T1000 (cell line): ENCODE measurements around the gene DNM2.
"Not testable (repeated sequence)": the region's sequence is repeated elsewhere in the genome, so short reads cannot be mapped to it uniquely, and the experiment has no call there.

ENCODE experiments used
- DNase-seq: peaks from one replicate; lab custom pipeline; 2025; ENCODE audit warnings: mixed read lengths; lab: John Stamatoyannopoulos, UW

Gene DNM2

DNA sequence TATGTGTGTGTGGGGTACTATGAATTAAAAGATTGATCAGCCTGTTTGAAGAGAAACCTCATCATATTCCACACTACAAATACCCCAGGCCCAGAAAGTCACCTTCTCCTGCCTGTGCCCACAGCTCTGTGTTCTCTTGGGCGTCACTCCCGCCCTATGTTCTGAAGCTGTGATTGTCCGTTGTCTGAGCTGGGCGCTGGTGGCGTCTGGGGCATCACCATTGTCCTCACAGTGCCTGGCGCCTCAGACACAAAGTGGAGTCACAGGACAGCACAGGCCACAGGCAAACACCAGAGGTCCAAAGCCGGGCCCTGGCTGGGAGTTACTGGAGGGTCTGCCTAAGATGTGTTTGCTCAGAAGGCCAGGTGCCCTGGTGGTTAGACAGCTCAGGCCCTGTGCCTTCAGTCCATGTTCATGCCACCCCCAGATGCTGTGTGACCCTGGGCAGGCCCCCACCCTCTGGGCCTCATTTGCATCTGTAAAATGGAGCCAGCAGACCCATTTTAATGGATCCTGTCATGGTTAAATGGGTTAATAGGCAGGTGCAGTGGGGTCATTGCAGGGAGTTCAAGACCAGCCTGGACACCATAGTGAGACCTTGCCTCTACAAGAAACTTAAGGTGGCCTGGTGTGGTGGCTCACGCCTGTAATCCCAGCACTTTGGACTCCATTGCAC lies 34.5 kb downstream of the DNM2 start:
- no peak for DNase-seq

GRCh38 chr19:10752913-10753704 lies 35.2 kb downstream of the DNM2 start:
- no peak for DNase-seq

GRCh38 chr19:10756371-10756770 lies 38.5 kb downstream of the DNM2 start:
- DNase-seq = no peak

DNA sequence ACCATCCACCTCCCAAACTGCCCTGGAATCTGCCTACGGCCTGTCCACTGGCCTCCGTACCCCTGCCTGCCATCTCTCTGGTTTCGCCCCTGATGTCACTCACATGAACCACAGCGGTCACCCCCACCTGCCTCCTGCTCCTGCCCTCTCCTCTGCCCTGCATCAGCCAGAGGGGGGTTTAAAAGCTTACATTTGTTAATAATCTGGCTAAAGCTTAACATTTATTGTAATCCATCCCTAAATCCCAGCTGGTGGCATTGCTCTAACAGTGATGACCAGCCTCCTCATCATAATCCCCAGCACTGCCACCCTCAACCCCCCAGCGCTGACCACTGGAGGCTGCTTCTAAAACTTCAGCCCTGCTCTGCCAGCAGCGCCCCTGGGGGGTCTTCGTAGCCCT lies 38.9 kb downstream of the DNM2 start:
- DNase-seq = no peak

GRCh38 chr19:10758050-10758449 lies 40.2 kb downstream of the DNM2 start:
- not testable (repeated sequence) for DNase-seq

DNA sequence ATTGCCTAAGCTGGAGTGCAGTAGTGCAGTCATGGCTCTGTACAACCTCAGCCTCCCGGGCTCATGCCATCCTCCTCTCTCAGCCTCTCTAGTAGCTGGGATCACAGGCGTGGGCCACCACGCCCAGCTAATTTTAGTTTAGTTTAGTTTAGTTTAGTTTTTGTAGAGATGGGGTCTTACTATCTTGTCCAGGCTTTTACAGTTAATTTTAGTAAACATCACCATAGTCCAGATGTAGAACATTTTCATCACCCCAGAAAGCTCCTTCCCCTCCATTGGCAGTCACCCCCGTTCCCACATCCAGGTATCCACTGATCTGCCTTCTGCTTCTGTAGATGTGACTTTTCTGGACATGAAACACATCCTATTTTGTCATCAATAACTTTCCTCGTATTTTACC lies 41.1 kb downstream of the DNM2 start:
- DNase-seq = no peak

- DNase-seq = no peak
Measured at GRCh38 chr19:10760273-10760944, 42.5 kb downstream of the DNM2 start.

DNA sequence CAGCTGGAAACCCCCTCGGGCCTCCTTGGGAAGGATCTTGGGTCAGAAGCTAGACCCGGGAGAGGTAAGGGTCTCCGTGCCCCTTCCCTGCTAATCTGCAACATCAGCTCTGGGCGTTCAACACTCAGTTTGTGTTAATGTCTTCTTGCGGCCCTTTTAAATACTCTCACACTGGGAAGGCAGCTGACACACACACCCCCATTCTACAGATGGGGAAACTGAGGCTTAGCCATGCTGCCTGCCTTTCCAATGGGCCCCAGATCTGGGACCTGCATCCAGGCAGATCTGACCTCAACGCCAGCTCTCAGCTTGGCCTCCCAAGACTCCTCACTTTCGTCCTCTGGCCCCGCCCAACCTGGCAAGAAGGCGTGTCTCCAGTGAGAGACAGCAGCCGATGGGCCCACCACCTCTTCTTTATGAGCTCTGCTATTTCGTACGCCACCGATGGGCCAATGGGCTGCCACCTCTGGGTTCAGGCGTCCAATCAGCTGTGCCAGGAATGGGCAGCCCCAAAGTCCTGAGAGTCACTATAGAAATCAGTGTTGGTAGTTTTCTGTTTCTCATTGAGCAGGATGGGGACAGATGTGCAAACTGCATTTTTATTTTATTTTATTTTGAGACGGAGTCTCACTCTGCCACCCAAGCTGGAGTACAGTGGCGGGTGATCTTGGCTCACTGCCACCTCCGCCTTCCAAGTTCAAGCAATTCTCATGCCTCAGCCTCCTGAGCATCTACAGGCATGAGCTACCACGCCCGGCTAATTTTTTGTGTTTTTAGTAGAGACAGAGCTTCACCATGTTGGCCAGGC lies 43.8 kb downstream of the DNM2 start:
- DNase-seq = no peak

DNA sequence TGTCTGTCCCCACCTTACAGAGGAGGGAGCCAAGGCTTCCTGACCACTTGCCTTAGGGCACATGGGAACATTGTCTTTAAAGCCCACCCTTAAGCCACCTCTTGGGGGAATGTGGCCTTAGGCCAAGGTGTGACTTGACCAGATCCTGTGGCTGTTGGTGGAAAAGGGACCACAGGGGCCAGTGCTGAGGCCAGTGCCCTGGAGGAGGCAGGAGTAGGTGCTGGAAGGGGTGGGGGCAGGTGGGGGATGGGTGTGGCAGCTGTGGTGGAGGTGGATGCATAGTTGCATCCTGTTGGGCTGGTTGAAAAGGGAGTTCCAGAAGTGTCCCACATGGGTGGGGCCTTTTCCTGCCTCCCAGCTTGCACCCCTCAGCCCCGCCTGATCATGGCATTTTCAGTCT lies 44.8 kb downstream of the DNM2 start:
- DNase-seq = no peak

DNA sequence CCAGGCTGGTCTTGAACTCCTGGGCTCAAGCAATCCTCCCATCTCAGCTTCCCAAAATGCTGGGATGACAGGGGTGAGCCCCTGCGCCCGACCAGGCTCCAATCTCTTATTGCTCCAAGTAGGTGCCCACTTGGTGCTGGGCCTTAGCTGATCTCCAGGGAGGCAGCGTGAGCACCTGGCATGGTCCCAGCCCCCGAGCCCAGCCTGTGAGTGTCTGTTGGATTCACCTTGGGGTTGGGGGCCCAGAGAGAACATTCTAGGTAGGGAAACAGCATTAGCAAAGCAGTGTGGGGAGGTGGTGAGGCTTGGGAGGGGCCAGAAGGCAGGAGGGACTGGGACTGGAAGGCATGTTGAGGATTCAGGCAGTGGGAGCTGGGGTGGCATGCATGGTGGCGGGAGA lies 45.5 kb downstream of the DNM2 start:
- DNase-seq = no peak

DNA sequence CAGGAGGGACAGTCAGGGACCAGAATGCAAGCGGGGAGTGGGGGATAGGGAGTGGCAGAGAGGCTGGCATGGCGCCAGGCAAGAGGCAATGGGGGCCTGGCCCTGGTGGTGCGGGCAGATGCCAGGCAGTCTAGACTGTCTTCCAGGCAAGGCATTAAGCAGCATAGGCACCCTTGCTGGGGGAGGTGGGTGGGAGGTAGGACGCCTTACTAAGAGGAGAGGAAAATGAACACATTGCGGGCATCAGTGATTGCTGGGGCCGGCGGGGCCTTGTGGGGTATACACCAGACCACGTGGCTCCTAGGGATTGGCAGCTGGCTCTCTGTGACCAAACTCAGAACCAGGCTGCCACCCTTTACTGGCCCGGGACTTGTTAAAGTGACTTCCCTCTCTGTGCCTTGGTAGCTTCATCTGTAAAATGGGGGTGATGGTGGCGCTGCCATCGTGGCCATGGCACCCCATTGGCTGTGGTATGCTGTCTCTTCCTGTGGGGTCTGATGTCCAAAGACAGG lies 46.0 kb downstream of the DNM2 start:
- no peak for DNase-seq

GRCh38 chr19:10764340-10764894 lies 46.5 kb downstream of the DNM2 start:
- DNase-seq = no peak

GRCh38 chr19:10766049-10766623 lies 48.3 kb downstream of the DNM2 start:
- DNase-seq = no peak

GRCh38 chr19:10766671-10767201 lies 48.9 kb downstream of the DNM2 start:
- no peak for DNase-seq

DNA sequence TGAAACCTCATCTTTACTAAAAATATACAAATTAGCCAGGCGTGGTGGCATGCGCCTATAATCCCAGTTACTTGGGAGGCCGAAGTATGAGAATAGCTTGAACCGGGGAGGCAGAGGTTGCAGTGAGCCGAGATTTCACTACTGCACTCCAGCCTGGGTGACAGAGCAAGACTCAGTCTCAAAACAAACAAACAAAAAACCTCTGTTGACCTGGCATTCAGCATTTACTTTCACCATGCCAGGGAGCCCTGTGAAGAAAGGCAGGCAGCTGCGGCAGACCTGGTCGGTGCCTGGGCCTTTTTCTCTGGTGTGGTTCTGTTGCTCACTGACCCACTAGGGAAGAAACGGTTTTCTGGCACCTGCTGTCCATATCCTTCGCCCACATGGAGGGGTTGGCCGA lies 49.8 kb downstream of the DNM2 start:
- no peak for DNase-seq

- no peak for DNase-seq
Measured at GRCh38 chr19:10768369-10768768, 50.5 kb downstream of the DNM2 start.

- no peak for DNase-seq
Measured at GRCh38 chr19:10768936-10769335, 51.1 kb downstream of the DNM2 start.

GRCh38 chr19:10769533-10770491 lies 51.9 kb downstream of the DNM2 start:
- no peak for DNase-seq

DNA sequence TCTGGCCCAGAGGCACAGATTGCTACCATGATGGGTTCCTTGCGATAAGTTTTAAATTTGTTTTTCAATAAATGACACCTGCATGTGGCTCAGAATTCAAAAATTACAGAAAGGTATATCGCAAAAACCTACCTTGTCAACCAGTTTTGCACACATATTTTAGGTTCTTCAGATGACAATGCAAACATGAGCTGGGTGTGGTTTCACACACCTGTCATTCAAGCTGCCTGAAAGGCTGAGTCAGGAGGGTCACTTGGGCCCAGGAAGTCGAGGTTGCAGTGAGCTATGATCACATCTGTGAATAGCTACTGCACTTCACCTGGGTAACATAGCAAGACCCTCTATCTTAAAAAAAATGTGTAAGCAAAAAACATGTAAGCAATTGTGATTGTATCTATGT lies 56.1 kb downstream of the DNM2 start:
- no peak for DNase-seq

- DNase-seq = no peak
Measured at GRCh38 chr19:10774893-10775292, 57.0 kb downstream of the DNM2 start.
